ENCODE results near the gene SRC.

DNA sequence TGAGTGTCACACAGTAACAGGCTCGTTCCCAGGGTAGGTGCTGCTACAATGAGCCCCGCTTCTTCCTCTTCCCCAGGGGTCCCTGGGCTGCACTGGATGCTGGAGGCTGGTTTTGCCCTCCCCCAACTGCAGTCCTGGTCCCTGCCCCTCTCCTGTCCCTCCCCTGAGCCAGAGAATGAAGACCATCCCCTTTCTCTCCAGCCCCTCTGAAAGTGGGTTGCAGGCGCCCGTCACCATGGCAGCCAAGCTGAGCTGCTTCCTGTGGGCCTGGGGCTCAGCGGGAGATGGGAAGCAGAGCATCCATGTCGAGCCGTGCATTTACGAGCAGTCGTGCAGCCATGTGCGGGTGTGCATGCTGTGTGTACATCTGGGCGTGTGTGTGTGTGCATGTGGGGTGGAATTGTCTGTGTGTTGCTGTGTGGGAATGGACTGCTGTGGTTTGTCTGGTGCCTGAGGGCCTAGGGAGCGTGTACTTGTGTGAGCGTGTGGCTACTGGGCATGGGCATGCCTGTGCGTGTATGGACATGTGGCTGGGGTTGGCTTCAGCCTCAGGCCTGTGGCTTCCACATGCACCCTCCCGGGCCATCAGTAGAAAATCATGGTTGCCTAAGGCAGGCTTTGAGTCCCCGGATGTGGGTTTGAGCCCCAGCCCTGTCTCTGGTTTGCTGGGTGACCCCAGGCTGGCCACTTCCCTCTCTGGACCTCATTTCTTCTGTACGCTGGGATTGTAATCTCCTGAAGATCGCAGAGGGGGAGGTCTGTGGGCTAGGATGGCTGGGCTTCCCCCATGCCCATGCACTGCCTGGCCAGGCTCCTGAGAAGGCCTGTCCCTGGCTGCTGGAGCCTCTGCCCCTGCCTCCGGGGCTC is 48.8 kb downstream of the SRC start:
- TF ChIP-seq POLR2A (IDR thresholded peaks at IDR 0.05; ENCODE audit: low read length) (no peak), GATA1 (IDR thresholded peaks at IDR 0.05; ENCODE audit: low read depth, low read length) (no peak)

Measured in erythroblast (primary cell).